GM19328 (cell line): ENCODE measurements around the gene DNASE1L1.

Source experiments
- ATAC-seq: cut with Tn5 transposase; IDR thresholded peaks from one replicate; pipeline ENCODE4 v1.9.1; 2021; ENCODE audit warnings: mild to moderate bottlenecking, moderate library complexity; ENCODE audit not compliant: unreplicated experiment

The DNASE1L1 gene

GRCh38 chrX:154436983-154437752 is 28.1 kb upstream of the DNASE1L1 start, which contains the start of gene GDI1:
GDI1 (plus strand) TSS chrX:154437154; CDS start chrX:154437255, 101 bp downstream.
- no peak for ATAC-seq

GRCh38 chrX:154436374-154436982 is 27.4 kb upstream of the DNASE1L1 start:
- ATAC-seq, result no peak

- ATAC-seq, result no peak
Observed at GRCh38 chrX:154435171-154435733, 26.2 kb upstream of the DNASE1L1 start.

- ATAC-seq, result no peak
Observed at GRCh38 chrX:154434394-154435168, 25.5 kb upstream of the DNASE1L1 start.

GRCh38 chrX:154433605-154434004 is 24.6 kb upstream of the DNASE1L1 start:
- no peak for ATAC-seq

- ATAC-seq, result no peak
Observed at GRCh38 chrX:154432210-154432609, 23.2 kb upstream of the DNASE1L1 start.

GRCh38 chrX:154431341-154431740 is 22.3 kb upstream of the DNASE1L1 start:
- no peak for ATAC-seq

- no peak for ATAC-seq
Observed at GRCh38 chrX:154430916-154431315, 21.9 kb upstream of the DNASE1L1 start.

- no peak for ATAC-seq
Observed at GRCh38 chrX:154430479-154430878, 21.4 kb upstream of the DNASE1L1 start.

- ATAC-seq, result no peak
Observed at GRCh38 chrX:154429711-154430110, 20.7 kb upstream of the DNASE1L1 start.

- peak; percentile 92 for ATAC-seq
Observed at GRCh38 chrX:154428176-154429171, 19.4 kb upstream of the DNASE1L1 start, which contains the start of gene ATP6AP1. ATP6AP1 (plus strand) TSS chrX:154428677; CDS start chrX:154428693, 16 bp downstream.

- no peak for ATAC-seq
Observed at GRCh38 chrX:154426916-154427770, 18.1 kb upstream of the DNASE1L1 start.

- ATAC-seq, result no peak
Observed at GRCh38 chrX:154420402-154420756, 11.3 kb upstream of the DNASE1L1 start.

- ATAC-seq, result no peak
Observed at GRCh38 chrX:154419688-154420401, 10.8 kb upstream of the DNASE1L1 start.

GRCh38 chrX:154419189-154419588 is 10.1 kb upstream of the DNASE1L1 start:
- ATAC-seq, result no peak

- no peak for ATAC-seq
Observed at GRCh38 chrX:154417157-154417556, 8.1 kb upstream of the DNASE1L1 start.

- no peak for ATAC-seq
Observed at GRCh38 chrX:154413142-154413541, 4.1 kb upstream of the DNASE1L1 start.

- no peak for ATAC-seq
Observed at GRCh38 chrX:154412468-154412867, 3.4 kb upstream of the DNASE1L1 start.

GRCh38 chrX:154411981-154412340 is 2.9 kb upstream of the DNASE1L1 start:
- ATAC-seq, result peak; percentile 52
